ENCODE data around the gene HARS1.
A peak's percentile ranks its signal among the peaks of the same experiment; 100 is the strongest.

The HARS1 gene

GRCh38 chr5:140700177-140701144, 9.3 kb upstream of the HARS1 start, which contains the start of gene ZMAT2:
Gene ZMAT2 (plus strand): TSS chr5:140700447. CDS start chr5:140700461, 14 bp downstream.
- Histone ChIP-seq H3K9me2 (ENCODE audit: low read depth, low read length) (no peaks in the 10 kb centered on the region), H2AFZ (ENCODE audit: low read length) (no peak within 1 kb of the TSS), H3K4me1 (ENCODE audit: insufficient read depth, low read length, severe bottlenecking) (peaks cover 17% of the 10 kb centered on the region), H3K36me3 (ENCODE audit: insufficient read depth, low read length) (peaks cover 93% of the 10 kb centered on the region), H4K20me1 (ENCODE audit: insufficient read depth, low read length) (no peaks in the 10 kb centered on the region), H3K4me3 (ENCODE audit: low read depth, low read length, poor library complexity, severe bottlenecking) (peak within 1 kb of the TSS; percentile 82), H3K27me3 (ENCODE audit: insufficient read depth, low read length) (no peaks in the 10 kb centered on the region), H3K9me3 (ENCODE audit: low read length) (no peaks in the 10 kb centered on the region), H3K9ac (ENCODE audit: low read length) (peak within 1 kb of the TSS; percentile 73), H3K27ac (ENCODE audit: low read depth, low read length, poor library complexity, severe bottlenecking) (no peak within 1 kb of the TSS), H3K79me2 (ENCODE audit: insufficient read depth, low read length) (peaks cover 6% of the 10 kb centered on the region; the same call in 1 of the 2 replicates), H3F3A (ENCODE audit: insufficient read depth, low read length) (no peaks in the 10 kb centered on the region), H3K4me2 (ENCODE audit: low read length) (peak within 1 kb of the TSS; percentile 89)
- TF ChIP-seq EZH2 (IDR thresholded peaks at IDR 0.05; ENCODE audit: borderline replicate concordance, low read length) (no peak), CTCF (IDR thresholded peaks at IDR 0.05; ENCODE audit: low read length) (no peak)

- Histone ChIP-seq H2AFZ (ENCODE audit: low read length) (no peak overlapping the region), H3F3A (ENCODE audit: insufficient read depth, low read length) (no peaks in the 10 kb centered on the region), H3K4me1 (ENCODE audit: insufficient read depth, low read length, severe bottlenecking) (peaks cover 26% of the 10 kb centered on the region), H3K27ac (ENCODE audit: low read depth, low read length, poor library complexity, severe bottlenecking) (no peak overlapping the region), H3K79me2 (ENCODE audit: insufficient read depth, low read length) (peaks cover 10% of the 10 kb centered on the region), H3K4me2 (ENCODE audit: low read length) (no peak overlapping the region), H3K4me3 (ENCODE audit: low read depth, low read length, poor library complexity, severe bottlenecking) (no peak overlapping the region), H4K20me1 (ENCODE audit: insufficient read depth, low read length) (no peaks in the 10 kb centered on the region), H3K27me3 (ENCODE audit: insufficient read depth, low read length) (no peaks in the 10 kb centered on the region), H3K36me3 (ENCODE audit: insufficient read depth, low read length) (peaks cover 77% of the 10 kb centered on the region), H3K9me2 (ENCODE audit: low read depth, low read length) (no peaks in the 10 kb centered on the region), H3K9ac (ENCODE audit: low read length) (no peak overlapping the region), H3K9me3 (ENCODE audit: low read length) (no peaks in the 10 kb centered on the region)
- no peak for TF ChIP-seq CTCF (IDR thresholded peaks at IDR 0.05; ENCODE audit: low read length)
- no peak for TF ChIP-seq EZH2 (IDR thresholded peaks at IDR 0.05; ENCODE audit: borderline replicate concordance, low read length)
Observed at GRCh38 chr5:140696891-140697492, 5.8 kb upstream of the HARS1 start.

GRCh38 chr5:140694276-140694675, 3.1 kb upstream of the HARS1 start:
- Histone ChIP-seq H3K79me2 (ENCODE audit: insufficient read depth, low read length) (peaks cover 16% of the 10 kb centered on the region), H3K36me3 (ENCODE audit: insufficient read depth, low read length) (peaks cover 60% of the 10 kb centered on the region), H4K20me1 (ENCODE audit: insufficient read depth, low read length) (no peaks in the 10 kb centered on the region), H3K4me3 (ENCODE audit: low read depth, low read length, poor library complexity, severe bottlenecking) (no peak overlapping the region), H2AFZ (ENCODE audit: low read length) (no peak overlapping the region), H3K9ac (ENCODE audit: low read length) (no peak overlapping the region), H3K9me3 (ENCODE audit: low read length) (no peaks in the 10 kb centered on the region), H3K9me2 (ENCODE audit: low read depth, low read length) (no peaks in the 10 kb centered on the region), H3K27me3 (ENCODE audit: insufficient read depth, low read length) (no peaks in the 10 kb centered on the region), H3K4me2 (ENCODE audit: low read length) (no peak overlapping the region), H3K27ac (ENCODE audit: low read depth, low read length, poor library complexity, severe bottlenecking) (no peak overlapping the region), H3F3A (ENCODE audit: insufficient read depth, low read length) (no peaks in the 10 kb centered on the region), H3K4me1 (ENCODE audit: insufficient read depth, low read length, severe bottlenecking) (peaks cover 22% of the 10 kb centered on the region)
- TF ChIP-seq EZH2 (IDR thresholded peaks at IDR 0.05; ENCODE audit: borderline replicate concordance, low read length) = no peak
- no peak for TF ChIP-seq CTCF (IDR thresholded peaks at IDR 0.05; ENCODE audit: low read length)
